NCI-H446 treated with DMSO at 0.1 percent for 48 hours (cell line): ENCODE measurements around the gene ARL2.
"Not testable (repeated sequence)": the region's sequence is repeated elsewhere in the genome, so short reads cannot be mapped to it uniquely, and the experiment has no call there.

Experiments
- DNase-seq: peaks from one replicate; lab custom pipeline; 2025; lab: John Stamatoyannopoulos, UW

ARL2 gene

DNA sequence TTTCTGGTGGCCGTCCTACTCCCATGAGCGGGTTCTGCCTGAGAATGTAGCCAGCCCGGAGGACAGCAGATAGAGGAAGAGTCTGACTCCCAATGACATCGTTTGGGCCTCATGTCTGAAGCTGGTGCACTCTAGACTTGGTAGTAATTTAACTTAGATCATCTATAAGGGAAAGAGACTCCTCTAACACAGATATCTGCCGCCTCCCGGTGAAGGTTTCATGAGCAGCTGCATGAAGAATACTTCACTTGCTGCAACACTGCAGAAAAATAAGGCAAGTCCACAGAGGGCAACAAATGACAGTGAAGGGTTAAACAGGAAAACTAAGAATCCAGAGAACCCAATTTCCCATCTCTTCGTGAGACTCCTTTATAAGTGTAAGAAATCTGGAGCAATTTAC lies 5.9 kb upstream of the ARL2 start:
- no peak for DNase-seq

DNA sequence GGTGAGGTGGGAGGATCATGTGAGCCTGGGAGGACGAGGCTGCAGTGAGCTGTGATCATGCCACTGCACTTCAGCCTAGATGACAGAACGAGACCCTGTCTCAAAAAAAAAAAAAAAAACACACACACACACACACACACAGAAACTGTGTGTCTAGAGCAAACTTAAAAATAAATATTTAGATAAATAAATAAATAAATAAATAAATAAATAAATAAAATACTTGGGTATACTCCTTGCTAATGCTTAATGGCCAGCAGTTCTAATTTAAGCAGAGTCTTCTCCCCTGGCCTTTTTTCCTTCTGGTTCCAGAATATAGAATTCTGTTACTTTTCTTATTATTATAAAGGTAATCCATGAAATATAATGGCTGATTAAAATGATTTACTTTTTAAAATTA lies 5.1 kb upstream of the ARL2 start:
- DNase-seq, result no peak

DNA sequence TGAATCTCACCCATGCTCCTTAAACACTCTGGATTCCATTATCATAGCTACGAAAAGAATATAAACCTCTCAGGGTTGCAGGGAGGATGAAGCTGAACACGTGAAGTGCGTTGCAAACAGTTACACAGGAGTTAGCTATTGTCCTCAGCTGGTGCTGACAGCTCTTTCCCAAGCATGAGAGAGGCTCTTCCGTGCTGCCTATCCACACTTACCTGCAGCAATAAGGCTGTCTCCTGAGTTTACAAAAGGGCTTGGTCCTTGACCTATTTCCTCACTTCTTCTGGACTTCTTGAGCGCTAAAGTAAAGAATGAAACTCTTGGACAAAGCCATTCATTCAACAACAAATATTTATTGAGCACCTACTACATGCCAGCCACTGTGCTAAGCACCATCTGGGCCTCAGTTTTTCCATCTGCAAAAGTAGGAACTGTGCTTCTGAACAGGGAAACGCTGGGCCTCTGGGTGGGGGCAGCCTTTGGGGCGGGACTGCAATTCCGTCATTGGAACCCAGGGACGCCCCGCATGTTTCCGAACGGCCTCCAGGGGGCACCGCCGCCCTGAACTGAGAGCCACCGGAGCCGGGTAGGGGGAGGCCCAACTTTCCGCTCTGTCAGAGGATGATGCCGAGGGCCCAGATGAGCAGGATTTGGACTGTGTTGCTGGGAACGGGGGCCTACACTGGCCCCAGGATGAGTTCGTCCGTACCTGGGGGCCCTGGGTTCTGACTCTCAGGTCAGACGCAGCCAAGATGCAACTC lies 651 bp upstream of the ARL2 start:
- DNase-seq, result peak; percentile 73

DNA sequence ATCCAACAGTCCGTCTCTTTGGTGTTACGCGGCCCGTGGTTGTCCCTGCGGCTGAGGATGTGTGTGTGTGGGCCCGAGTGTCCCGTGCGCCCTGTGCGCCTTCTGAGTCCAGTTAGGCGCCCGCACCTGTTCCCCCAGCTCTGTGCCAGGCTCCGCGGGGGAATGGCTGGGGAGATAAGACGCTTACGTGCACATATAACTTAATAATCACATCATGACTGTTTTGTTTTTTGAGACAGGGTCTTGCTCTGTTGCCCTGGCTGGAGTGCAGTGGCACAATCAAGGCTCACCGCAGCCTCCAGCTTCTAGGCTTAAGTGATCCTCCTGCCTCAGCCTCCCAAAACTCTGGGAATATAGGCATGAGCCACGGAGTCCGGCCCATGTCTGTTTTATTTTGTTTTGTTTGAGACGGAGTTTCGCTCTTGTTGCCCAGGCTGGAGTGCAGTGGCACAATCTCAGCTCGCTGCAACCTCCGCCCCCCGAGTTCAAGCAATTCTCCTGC lies 817 bp downstream of the ARL2 start:
- no peak for DNase-seq

DNA sequence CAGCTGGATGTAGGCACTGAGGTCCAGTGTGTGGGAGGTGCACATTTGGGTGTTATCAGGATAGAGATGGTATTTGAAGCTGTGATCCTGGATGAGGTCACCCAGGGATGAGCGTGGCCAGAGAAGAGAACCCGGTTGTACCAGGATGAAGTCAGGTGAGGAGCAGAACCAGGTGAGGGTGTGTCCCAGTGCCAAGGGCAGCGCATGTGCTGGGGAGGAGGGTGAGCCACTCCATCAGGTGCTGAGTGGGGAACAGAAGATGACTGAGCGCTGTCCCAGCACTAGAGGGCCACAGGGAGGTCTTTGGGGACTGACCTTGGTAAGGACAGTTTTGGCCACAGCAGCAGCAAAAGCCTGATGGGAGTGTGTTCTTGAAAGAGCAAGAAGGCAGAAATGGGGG lies 2.7 kb downstream of the ARL2 start:
- no peak for DNase-seq

DNA sequence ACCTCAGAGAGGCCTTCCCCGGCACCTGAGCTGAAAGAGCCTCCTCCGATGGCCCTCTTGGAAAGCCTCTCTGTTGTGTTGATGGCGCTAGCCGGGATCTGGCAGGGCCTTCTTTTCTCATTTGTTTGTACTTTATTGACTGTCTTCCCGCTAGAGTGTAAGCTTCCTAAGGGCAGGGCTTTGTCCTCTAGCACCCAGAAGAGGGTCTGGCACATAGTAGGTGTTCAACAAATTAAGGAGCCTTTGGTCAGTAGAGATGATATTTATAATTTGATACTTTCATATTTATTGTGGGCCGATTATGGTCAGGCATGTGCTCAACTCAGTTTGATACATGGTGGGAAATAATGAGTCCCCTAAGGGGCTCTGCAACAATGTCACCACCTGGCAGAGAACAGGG lies 4.0 kb downstream of the ARL2 start:
- DNase-seq, result no peak

DNA sequence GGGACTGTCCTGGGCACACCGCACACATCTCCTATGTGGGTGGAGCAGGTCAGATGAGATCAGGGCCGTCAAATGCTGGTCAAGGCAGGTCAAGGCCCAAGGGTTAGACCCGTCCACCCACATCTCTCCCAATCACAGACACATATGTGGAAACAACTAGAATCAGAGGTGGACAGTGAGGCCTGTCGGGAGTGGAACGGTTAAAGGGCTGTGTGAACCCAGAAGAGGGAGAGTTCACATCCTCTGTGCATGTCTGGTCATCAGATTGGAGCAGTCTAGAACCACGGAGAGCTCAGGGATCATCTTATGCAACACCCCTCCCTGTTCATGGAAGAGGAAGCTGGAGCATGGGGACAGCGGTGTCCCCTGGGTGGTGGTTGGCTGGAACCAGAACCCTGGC lies 5.9 kb downstream of the ARL2 start:
- DNase-seq, result no peak

DNA sequence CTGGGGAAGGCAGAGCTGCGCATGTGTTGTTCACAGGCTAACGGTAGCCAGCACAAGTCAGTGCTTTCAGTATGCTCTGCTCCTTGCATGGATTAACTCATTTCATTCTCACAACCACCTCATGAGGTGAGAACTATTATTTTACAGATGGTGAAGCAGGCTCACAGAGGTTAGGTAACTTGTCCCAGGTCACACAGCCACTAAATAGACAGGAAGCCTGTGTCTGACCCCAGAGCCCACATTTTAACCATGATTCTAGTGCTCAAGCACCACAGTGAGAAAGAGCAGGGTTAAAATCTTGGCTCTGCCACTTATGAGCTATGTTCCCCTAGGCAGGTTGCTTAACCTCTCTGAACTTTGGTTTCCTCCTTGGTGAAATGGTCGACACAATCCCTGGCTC lies 7.0 kb downstream of the ARL2 start:
- no peak for DNase-seq

DNA sequence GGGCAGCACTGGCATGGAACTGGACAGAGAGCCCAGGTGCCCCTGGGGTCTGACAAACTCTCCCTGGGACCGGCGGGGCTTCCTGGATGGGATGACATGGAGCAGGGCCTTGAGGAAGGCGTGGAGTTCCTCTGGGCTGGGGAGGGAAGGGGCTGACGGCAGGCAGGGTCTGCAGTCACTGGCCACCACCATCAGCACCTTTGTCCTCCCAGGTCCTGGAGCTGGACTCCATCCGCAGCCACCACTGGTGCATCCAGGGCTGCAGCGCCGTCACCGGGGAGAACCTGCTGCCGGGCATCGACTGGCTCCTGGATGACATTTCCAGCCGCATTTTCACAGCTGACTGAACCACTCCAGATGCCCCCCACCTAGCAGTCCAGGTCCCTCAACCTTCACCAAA lies 7.5 kb downstream of the ARL2 start:
- DNase-seq, result no peak

DNA sequence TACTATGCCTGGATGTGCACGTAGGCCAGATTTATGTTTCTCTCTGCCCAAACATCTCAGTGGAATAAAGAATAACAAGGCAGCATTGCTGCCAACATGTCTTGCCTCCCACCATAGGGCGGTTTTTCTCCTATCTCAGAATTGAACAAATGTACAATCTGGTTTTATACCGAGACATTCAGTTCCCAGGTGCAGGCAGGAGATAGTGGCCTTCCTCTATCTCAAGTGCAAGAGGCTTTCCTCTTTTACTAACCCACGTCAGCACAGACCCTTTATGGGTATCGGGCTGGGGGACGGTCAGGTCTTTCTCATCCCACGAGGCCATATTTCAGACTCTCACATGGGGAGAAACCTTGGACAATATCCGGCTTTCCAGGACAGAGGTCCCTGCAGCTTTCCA lies 9.5 kb downstream of the ARL2 start:
- DNase-seq, result not testable (repeated sequence)

DNA sequence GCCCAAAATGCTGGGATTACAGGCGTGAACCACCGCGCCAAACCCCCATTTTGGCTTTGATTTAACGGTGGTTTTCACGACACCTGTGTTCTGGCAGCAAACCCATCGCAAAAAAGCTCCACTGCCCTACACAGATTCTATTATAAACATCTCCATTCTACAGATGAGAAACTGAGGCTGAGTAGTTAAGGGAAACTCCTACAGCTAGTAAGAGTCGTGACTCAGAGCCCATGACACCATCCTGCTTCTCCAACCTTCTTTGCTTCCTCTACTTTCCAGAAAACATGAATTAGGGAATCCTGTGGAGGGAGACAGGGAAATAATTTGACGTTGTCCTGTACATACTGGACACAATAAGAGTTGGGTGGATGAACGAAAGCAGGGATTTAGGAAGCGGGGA lies 12.8 kb downstream of the ARL2 start:
- no peak for DNase-seq

DNA sequence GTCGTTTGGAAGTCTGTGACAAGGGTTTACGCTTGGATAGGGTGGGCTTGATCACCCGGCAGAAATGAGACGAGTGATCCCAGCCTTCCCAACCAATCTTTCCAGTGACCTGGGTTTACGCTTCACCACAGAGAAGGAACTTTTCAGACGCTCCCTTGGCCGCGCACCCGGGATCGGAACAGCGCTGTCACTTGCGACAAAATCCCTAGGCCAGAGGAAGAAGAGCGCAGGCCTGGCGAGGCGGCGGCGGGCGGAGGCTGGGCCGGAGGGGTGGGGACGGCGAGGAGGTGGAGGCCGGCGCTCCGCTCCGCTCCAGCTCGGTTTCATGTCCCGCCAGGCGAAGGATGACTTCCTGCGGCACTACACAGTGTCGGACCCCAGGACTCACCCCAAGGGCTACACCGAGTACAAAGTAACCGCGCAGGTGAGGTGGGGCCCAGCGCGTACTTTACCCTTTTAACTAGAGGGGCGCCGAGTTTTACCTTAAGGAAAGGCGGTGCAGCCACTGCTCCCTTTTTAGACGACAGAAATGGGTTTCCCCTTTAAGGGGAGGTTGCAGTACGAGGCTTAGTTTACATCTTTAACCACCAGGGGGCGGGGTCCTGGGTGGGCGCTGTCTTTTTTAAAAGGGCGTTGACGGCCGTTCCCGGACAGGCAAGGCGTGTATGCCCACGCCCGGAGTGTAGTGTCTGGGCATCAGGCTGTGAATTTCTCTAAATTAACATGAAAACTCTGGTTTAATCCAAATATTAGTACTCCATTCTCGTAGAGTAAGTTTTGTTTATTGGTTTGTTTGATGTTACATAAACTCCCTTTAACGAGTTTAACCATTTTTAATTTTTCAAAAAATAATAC lies 13.5 kb downstream of the ARL2 start, which contains the start of gene SNX15:
Gene SNX15 (plus strand): TSS at position 227 of the 855 bp plus-strand sequence. CDS start 99 bp downstream, at position 326.
- DNase-seq, result peak; percentile 93

DNA sequence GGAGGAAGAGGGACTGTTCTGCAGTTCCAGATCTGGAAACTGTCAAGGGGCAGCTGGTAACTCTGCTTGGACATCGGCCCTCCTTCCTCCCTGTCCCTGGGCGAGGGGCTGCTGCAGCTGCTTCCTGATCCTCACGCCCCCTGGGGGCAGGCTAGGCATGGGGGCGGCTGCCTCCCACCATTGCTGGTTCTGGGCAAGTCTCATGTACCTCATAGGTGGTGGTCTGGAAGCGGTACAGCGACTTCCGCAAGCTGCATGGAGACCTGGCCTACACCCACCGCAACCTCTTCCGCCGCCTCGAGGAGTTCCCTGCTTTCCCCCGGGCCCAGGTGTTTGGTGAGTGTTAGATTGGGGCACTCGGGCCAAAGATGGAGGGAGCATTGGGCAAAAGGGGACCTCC lies 18.3 kb downstream of the ARL2 start:
- DNase-seq, result no peak

DNA sequence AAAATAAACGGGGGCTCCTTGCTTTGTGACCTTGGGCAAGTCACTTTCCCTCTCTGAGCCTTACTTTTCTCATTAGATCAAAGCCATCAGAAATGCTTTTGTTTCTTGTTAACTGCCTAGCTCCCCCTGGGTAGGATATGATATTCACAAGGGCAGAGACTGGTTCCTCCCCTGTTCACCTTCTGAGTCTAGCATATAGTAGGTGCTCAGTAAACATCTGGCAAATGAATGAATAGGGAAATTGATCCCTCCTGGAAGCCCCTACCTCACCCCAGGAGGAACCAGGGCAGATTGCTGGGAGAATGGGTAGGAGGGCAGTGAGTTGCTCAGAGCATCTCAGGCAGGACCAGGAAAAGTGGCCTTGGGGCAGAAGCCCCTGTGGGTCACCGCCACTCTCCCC lies 20.5 kb downstream of the ARL2 start:
- no peak for DNase-seq

DNA sequence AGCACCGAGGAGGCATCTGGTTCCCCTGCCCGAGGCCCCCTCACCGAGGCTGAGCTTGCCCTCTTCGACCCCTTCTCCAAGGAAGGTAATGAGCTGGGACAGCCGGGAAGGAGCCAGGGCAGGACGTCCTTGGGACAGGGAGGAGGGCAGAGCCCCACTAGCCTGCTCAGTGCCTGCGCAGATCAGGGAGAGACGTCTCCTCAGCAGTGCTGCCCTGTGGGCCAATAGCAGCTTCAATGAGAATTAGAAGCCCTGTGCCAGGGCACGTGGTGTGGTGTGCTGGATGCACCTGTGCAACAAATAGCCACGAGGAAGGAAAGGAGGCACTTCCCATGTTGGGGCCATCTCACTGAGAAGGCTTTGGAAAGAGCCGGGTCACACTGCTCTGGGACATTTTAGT lies 21.6 kb downstream of the ARL2 start:
- DNase-seq, result no peak

DNA sequence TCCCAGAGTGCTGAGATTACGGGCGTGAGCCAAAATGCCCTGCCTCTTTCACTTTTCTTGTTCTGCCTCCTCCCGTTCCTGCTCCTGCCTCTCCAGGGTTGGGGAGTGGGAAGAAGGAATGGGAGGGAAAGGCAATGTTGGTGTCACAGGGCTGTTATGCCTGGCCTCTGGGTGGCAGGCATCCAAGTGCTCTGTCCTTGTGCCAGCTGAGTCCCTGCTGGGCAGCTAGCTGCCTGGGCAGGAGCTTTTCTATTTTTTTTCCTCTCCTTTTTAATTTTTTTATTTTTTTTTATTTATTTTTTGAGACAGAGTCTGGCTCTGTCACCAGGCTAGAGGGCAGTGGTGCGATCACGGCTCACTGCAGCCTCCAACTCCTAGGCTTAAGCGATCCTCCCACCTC lies 23.0 kb downstream of the ARL2 start:
- DNase-seq, result no peak

DNA sequence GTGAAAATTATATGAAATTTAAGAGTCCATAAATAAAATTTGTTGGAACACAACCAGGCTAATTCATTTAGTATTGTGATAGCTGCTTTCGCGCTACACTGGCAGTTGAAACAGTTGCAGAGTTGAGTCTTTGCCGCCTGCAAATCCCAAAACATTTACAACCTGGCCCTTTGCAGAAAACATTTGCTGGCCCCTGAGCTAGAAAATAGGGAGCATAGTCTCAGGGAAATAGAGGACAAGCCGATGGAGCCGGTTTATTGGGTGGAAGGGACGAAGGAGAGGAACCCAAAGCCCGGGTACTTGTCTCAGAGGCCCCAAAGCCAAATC lies 26.5 kb downstream of the ARL2 start:
- DNase-seq, result no peak

DNA sequence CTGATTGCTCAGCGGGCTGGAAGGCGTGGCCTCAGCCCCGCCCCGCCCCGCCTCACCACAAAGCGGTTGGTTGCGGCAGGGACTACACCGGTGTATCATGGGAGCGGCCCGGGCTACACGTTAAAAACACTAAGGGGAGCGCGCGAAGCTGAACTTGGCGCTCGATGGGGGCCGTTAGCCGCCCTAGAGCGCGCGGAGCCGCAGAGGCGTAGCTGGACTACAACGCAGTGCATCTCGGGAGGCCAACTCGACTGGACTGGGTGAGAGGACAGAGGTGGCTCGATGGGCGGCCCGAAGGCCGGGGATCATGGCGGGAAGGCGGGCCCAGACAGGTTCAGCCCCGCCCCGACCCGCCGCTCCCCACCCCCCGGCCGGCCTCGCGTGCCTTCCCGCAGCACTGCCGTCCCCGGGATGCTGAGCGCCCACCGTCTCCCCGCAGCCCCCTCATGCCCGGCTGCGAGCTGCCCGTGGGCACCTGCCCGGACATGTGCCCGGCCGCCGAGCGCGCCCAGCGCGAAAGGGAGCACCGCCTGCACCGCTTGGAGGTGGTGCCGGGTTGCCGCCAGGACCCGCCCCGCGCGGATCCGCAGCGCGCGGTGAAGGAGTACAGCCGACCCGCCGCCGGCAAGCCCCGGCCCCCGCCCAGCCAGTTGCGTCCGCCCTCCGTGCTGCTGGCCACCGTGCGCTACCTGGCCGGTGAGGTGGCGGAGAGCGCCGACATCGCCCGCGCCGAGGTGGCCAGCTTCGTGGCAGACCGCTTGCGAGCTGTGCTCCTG lies 27.1 kb downstream of the ARL2 start, which contains the start of gene SAC3D1:
Gene SAC3D1 (plus strand): TSS at position 364 of the 776 bp plus-strand sequence. CDS start 83 bp downstream, at position 447.
- DNase-seq, result peak; percentile 98

DNA sequence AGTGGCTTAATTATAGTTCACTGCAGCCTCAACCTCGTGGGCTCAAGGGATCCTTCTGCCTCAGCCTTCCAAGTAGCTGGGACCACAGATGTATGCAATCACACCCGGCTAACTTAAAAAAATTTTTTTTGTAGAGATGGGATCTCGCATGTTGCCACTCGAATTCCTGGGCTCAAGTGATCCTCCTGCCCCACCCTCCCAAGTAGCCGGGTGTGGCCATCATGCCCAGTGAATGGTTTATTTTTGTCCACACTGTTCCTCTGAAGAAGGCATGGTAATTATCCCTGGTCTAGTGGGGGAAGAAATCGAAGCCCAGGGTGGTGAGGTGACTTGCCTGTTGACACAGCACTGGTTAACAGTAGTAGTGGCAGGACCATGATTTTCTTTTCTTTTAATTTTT lies 28.9 kb downstream of the ARL2 start:
- no peak for DNase-seq

DNA sequence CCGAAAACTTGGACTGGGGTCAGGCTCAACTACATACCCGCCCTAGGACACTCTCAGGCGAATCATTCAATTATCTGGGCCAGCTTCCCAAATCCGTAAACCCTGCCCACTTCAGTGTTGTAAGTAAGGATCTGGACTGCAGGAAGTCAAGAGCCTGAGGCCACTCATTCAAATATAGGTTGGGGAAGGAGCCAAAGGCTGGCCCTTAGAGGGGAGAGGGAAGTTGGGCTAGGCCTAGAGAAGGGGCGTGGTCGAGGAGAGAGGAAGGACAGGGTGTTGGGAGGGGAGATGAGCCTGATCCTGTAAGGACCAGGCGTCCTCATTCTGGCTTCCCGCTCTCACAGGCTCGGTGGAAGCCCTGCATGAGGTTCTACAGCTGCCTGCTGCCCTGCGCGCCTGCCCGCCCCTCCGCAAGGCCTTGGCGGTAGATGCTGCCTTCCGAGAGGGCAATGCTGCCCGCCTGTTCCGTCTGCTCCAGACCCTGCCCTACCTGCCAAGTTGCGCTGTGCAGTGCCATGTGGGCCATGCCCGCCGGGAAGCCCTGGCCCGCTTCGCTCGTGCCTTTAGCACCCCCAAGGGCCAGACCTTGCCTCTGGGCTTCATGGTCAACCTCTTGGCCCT lies 30.0 kb downstream of the ARL2 start:
- no peak for DNase-seq

DNA sequence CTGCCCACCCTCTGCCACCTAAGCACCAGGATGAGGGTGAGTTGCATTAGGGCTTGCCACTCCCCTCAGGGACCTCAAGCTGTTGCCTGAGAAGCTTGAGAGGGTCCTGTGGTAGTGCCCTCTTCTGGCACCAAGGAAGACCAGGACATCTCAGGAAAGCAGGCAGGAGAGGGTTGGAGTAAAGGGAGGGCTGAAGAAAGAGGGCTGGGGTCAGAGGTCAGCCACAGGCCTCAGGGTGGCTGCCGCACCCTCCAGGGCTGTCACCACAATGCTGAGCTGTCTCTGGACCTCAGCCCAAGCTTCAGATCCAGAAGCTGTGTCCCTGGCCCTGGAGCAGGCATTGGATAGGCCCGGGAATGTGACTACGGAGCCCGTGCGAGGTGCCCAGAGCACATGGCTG lies 31.1 kb downstream of the ARL2 start:
- no peak for DNase-seq

DNA sequence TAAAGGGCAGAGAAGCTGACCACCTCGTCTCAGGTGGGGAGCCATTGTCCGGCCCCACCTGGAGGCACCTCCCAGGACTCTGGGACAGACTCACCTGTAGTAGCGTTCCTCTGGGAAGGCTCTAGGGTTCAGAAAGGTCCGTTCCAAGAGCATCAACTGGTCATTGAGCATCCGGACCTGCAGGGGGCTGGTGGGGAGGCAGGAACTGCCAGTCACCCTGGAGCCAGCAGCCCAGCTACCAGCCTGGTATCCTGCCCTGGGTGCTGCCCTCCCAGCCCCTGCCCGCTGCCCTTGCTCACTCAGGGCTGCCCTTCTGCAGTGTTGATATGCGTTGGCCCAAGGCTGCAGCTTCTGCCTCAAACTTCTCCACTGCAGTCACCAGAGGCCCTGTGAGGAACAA lies 31.8 kb downstream of the ARL2 start:
- DNase-seq, result no peak
